NCI-H1436 (cell line): ENCODE results near the gene DCPS.
"Not testable (repeated sequence)": the region's sequence is repeated elsewhere in the genome, so short reads cannot be mapped to it uniquely, and the experiment has no call there.

ENCODE experiments used
- DNase-seq: peaks from one replicate; lab custom pipeline; 2025; lab: John Stamatoyannopoulos, UW

Gene DCPS, protein sequence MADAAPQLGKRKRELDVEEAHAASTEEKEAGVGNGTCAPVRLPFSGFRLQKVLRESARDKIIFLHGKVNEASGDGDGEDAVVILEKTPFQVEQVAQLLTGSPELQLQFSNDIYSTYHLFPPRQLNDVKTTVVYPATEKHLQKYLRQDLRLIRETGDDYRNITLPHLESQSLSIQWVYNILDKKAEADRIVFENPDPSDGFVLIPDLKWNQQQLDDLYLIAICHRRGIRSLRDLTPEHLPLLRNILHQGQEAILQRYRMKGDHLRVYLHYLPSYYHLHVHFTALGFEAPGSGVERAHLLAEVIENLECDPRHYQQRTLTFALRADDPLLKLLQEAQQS

DNA sequence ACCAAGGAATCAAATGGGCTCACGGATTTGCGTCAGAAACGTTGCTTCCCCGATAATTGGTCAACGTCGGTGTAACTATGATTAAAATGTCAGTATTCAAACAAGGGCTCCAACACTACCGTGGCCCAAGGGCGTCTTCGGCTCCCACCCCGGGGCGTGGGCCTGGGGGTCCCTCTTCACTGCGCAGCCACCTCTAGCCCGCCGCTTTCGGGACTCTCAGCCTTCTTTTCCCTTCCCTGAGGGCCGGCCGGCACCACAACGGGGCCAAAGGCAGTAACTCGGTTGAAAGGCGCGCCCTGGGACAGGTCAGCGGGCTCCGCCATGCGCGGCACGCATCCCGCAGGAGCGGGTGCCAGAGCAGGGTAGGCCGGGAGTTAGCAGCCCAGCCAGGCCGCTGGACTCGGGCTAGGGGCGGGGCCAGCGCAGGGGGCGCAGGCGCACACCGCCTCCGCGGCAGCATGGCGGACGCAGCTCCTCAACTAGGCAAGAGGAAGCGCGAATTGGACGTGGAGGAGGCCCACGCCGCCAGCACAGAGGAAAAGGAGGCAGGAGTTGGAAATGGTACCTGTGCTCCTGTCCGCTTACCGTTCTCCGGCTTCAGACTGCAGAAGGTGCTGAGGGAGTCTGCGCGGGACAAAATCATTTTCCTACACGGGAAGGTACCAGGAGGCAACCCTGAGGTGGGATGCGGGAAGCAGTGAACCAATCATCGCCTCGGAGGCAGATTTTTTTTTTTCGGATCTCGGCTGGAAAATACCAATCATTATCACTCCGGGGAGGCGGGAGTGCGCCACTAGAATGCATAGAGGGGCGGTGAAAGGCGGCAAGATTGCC, at the start of gene DCPS:
TSS of gene DCPS (plus strand) at position 438 of the 834 bp plus-strand sequence. CDS start at position 459, 21 bp downstream.
- peak; percentile 75 for DNase-seq

DNA sequence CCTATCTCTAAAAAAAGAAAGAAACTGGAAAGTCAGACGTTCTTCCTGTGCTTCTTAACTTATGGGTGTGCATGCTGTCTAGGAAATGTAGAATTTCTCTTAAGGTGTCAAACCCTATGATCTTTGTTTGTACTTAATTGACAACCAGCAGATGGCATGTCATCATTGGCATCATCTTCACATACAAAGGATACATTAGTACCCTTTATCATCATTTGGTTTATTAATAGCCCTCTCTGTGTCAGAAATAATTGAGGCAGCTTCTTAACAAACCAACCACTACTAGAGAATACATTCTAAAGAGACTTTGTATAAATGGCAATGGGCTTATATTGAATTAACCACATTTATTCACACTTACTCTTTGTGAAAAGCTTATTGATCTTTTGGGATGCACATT, 49.0 kb upstream of the DCPS start:
- DNase-seq, result no peak

DNA sequence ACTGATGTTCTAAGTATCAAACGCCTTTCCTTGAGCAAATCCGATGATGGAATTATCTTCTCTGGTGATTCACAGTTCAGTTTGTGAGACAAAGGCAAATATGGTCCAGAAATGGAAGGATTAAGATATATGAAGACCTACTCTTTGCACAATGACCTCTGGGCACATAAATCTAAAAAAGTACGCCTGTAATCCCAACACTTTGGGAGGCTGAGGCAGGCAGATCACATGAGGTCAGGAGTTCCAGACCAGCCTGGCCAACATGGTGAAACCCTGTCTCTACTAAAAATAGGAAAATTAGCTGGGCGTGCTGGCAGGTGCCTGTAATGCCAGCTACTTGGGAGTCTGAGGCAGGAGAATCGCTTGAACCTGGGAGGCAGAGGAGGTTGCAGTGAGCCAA, 48.4 kb upstream of the DCPS start:
- DNase-seq, result not testable (repeated sequence)

DNA sequence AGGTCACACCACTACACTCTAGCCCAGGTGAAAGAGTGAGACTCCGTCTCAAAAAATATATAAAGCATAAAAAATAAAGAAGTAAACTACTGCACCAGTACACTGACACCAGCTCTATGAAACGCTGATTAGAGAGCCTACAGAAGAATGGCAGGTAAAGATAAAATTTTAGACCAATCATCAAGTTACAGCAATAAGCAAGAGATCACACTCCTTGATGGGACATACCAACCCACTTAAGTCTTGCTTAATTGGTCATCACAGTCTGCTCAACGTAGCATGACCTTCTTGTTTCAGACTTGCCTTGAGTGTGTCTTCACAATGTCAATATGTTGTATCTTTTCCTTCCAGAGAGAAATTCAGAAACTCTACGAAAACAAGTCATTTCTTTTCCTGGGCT, 47.6 kb upstream of the DCPS start:
- DNase-seq, result no peak

DNA sequence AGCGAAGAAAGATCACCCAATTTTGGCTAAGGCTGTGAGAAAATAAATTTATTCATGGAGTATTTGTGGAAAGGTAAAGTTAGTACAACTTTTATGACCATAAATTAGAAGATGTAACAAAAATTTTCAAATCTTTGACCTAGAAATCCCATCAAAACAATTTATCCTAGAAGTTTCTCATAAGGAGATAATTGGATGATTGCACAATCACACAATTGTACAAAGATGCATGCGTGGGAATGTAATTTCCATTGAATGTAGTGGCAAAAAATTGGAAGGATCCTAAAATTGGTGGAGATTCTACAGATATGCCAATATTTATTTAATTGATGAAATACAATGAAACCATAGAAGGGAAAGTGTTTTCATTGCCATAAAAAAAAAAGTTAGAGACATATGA, 46.7 kb upstream of the DCPS start:
- DNase-seq, result no peak

DNA sequence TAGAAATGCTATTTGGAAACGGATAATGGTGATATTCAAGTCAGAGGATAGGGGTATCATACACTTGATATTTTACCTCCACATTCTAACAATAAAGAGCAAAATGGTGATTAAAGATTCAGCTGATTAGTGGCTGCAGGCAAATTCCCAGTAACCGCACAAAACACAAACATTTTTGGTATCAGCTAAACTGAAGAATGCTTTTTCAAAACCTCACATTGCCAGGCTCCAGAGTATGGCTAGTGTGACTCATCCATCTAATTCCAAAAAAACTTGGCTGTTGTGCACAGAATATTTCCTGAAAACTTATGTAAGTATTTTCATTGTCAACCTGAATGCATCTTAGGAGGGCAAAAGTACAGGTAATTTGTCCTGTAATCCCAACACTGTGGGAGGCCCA, 46.1 kb upstream of the DCPS start:
- no peak for DNase-seq

DNA sequence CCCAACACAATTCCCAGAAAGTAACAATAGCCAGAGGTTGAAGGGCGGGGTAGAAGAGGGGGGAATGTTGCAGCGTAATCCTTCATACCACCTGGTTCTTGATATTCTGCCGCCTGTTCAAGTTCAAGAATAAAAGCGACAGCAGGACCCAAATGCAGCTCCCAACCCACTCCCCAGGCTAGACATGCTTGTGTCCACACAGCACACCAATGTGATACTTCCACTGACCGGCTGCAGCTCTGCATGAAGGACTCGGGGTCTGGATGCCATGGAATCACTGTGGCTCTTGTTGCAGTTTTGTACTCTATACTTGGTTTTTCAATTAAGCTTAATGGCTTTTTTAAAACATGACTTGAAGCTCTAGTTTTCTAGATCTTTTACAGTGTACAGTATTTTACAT, 41.6 kb upstream of the DCPS start:
- DNase-seq, result no peak

DNA sequence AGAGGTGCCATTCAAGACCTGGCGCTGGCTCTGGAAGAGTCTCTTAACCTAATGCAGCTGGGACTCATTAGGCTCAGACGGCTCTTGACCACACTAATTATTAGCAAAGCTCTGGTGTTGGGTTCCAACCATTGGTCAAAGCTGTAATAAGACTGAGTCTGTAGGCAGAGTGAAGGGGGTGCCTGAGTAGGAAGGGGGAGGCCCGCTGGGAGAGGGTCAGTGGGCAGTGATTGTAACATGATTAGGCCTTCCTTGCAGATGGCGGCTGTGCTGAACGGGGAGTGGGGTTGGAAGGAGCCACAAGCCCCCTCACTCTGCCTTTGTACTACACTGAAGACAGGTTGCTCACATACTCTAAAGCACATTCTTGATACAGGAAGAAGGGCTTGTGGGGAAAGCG, 40.4 kb upstream of the DCPS start:
- DNase-seq, result no peak

DNA sequence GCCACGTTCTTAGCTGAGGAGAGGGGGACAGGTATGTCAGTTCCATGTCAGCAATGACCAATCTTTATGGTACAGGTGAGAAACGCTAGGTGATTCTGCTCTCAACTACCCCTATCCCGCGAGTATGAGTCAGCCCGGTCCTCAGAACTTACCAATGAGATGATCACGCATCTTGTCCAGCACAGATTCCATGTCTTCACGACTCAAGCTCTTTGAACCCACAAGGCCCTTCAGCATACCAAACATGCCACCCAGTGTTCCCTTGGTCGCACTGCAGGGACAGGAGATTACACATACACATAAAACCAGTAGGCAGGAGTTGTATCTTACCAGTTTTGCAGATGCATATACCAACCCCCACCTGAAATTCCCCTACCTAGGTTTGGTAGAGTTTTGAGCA, 38.0 kb upstream of the DCPS start:
- no peak for DNase-seq

DNA sequence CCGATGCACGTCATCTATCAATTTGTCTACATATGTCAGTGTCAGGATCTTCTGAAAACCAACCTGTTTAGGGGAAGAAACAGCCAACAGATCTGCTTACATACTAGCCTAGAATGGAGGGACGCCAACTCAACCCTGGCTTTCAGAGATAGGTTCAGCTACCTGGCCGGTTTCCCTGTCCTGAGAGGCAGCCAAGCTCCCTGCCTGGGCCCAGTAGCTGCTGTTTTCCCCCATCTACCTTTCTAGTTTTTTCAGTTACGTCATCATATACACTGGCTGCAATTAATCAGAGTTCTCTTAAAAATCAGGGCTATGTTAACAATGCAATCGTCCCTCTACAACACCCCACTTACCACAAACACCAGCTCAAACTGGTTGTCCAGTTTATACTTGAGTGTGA, 36.2 kb upstream of the DCPS start:
- no peak for DNase-seq

DNA sequence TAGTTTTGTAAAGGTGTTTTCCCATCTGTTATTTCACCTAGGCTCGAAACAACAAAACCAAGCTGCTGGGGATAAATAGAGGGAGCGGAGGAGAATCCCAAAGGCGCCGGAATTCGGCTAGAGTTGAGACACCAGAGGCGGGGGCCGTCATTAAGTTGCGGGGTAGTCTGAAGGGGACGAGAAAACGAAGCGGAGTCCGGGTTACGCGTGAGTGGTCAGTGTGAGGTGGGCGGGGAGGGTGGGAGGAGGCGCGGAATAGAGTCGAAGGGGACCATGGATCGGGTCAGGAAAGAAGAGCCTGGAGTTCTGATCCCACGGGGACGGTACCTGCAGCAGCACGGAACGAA, 35.5 kb upstream of the DCPS start:
- DNase-seq, result no peak

DNA sequence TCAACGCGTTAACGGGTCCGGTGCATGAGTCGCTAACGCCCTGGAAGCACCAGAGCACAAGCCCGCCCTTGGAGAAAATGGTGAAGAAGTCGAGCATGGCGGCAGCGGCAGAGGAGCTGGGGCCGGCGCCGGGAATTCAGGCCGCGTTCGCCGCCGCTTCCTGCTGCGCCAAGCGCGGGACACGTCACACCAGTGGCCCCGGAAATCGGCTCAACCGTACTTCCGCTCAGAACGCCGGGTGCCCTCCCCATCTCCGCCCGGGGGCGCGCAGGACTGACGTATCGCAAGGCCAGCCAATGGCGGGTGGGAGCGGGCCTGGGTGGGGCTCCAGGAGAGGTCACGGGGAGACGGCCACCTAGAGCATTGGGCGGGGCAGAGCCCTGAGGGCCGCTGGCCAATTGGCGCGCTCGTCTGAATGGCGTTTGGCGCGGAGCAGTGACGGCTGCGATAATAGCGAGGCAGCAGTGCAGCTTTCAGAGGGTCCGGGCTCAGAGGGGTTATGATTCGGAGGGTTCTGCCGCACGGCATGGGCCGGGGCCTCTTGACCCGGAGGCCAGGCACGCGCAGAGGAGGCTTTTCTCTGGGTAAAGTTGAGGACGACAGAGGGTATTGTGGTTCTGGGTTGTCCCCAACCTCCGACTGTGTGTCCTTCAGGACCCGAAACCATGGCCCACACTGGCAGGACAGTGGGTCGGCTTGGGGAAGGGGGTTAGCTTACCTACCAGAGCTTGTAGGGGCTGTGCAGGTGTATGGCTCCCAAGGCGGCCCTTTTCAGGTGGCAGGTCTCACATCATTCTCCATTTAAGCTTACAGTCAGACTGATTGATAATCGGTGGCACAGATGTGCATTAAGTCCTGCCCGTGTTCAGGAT, 34.9 kb upstream of the DCPS start, which contains the start of the genes FOXRED1 and SRPRA:
TSS of gene FOXRED1 (plus strand) at position 447 of the 872 bp plus-strand sequence. CDS start at position 500, 53 bp downstream.
TSS of gene SRPRA (minus strand) at position 188 of the 872 bp plus-strand sequence. CDS start at position 97, 91 bp downstream.
- peak; percentile 99 for DNase-seq

DNA sequence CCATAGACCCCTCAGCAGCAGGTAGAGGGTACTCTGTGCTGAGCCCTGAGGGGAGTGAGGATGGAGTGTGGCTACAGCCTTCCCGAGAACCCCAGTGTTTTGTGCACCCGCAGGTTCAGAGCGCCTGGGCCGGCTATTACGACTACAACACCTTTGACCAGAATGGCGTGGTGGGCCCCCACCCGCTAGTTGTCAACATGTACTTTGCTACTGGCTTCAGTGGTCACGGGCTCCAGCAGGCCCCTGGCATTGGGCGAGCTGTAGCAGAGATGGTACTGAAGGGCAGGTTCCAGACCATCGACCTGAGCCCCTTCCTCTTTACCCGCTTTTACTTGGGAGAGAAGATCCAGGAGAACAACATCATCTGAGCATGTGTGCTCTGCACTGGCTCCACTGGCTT, 26.5 kb upstream of the DCPS start:
- no peak for DNase-seq

DNA sequence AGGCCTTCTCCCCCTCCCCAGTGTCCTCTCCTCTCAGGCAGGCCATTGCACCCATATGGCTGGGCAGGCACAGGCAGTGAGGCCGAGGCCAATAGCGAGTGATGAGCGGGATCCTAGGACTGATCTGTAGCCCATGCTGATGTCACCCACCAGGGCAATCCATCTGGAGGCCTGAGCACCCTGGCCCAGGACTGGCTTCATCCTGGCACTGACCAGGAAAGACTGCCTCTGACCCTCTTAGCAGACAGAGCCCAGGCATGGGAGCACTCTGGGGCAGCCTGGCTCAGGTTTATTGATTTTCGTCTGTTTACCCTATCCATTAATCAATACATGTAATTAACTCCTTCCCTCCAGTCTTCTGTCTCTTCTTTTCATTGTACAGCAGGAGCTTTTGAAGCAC, 26.1 kb upstream of the DCPS start:
- no peak for DNase-seq

DNA sequence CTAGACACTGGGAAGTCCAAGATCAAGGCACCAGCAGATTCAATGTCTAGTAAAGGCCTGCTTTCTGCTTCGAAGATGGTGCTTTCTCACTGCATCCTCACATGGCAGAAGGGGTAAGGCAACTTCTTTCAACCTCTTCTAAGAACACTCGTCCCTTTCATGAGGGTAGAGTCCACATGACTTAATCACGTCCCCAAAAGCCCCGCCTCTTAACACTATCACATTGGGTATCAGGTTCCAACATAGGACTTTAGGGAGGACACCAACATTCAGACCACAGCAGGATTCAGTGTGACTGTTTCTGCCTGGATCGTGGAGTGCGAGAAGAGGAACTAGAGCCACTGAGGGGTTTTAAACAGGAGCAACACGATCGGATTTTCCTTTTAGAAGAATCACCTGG, 24.7 kb upstream of the DCPS start:
- no peak for DNase-seq

DNA sequence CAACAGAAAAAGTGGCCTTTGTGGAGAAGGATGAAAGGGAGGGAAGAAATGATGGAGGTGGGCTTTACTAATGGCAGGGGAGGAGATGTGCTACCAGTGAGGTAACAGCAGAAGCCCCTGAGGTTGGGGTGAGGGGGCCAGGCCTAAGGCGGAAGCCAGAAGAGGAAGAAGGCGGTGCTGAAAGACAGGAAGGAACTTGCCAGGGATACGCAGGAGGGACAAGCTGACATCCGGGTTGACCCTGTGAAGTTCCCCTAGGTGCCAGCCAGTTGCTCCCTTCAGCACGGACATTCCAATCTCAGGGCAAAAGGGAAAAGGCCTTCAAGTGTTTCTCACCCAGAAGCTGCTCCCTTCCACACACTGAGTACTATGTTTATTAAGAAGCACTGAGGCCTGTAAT, 23.3 kb upstream of the DCPS start:
- DNase-seq, result no peak

DNA sequence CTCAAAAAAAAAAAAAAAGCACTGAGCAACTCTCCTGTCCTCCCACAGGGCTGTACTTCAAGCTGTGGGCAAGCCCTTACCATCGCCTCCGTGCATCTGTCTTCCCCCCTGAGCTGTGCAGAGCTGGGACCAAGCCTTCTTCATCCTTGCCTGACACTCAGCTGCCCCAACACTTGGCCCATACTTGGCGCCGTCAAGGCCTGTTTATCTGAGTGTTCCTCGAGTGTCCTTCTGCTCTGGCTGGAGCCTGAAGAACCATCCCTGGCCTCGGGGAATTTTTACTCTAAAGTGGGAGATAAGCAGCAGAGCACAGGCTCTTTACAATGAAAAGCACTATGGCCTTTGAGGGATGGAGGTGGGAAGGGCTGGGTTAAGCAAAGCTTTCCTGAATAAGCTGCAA, 22.6 kb upstream of the DCPS start:
- no peak for DNase-seq

DNA sequence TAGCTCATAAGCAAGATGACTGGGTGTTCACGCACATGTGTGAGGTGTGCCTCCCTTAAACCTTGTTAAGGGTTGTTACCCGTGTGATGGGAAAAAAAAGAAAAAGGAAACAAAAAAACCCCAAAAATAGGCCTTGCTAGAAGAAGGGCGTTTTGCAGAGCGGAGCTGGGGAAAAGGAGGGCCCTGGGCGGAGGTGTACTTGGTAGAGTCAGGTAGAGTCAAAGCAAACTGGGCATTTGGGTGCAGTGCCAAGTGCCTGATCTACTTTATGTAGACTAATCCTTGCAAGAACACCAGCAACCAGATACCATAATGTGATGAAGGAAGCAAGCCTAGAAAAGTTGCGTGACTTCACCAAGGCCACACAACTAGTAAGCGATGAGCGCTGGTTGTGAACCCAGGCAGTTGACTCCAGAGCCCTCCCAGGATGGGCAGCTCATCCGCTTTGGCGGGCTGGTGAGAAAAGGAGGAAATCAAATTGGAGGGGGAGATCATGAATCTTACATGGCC, 22.1 kb upstream of the DCPS start:
- DNase-seq, result no peak

DNA sequence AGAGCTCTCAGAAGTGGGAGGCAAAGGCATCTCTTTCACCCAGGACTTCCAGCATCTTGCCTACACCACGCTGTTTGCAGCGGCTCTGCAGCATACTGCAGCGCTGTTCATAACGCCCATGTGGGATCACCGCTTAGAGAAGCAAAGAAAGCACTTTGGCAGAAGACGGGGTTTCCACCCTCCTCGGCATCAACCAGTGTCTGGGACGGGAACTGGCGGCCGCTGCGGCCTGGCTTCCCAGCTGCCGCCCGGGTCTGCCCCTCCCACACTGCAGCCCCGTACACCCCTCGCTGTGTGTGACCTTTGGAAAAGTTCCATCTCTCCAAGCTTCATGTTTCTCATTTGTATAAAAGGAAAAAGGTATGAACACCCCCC, 21.5 kb upstream of the DCPS start:
- DNase-seq, result peak; percentile 22

DNA sequence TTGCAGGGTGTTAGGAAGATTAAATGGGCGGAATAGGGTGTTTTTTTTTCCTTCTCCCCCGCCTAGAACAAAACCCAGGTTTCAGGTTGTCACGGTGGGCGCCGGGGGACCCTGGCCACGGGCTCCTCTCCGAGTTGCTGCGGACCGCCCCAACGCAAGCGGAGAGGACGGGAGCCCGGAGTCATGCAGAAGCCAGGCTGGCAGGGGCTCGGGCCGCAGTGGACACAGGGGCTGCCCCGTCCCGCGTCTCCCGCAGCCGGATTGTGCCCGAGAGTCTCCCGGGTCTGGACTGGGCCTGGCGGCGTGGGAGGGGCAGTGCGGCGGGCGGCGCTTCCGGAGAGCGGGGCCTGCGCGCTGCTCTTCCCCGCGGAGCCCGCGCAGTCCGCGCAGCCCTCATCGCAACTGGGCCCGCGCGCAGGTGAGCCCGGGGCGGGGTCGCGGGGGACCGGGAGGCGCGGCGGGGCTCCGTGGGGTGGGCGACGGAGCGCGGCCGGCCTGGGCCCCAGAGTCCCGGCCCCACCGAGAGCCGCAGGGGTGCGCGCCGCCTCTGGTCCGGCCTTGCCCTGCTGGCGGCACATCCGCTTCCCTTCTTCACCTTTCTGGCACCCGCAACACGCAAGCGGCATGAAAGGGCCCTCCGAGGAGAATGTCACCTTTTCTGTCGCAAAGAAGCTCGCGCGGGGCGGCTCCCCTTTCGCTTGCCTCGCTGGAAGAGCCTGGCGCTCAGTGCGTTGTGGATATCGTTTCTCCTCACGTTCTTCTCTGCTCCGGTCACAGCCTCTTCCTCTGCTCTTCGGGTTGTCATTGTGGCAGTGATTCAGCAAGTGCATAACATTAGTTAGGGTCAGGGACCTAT, 20.9 kb upstream of the DCPS start, which contains the start of gene TIRAP:
TSS of gene TIRAP (plus strand) at position 358 of the 856 bp plus-strand sequence. CDS start 7,802 bp downstream, outside the sequence.
- peak; percentile 31 for DNase-seq

DNA sequence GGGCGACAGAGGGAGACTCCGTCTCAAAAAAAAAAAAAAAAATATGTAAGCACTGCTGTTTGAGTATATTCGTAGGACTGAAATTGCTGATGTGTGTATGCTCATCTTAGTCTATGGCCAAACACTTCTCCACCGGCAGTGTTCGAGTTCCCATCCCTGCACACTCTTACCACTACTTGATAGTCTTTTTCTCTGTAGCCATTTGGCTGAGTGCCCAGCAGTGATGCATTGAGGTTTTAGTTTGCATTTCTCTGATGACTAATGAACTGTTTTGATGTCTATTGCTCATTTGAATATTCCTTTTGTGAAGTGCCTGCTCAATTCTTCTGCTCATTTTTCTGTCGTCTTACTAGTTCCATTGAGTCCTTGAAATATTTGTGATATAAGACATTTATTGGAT, 19.0 kb upstream of the DCPS start:
- DNase-seq, result peak; percentile 46
